GM23338 (cell line): ENCODE measurements around the gene ATP4A.
A peak's percentile ranks its signal among the peaks of the same experiment; 100 is the strongest.

Source experiments
- CTCF ChIP-seq, 2 experiments: fragments of 200-600 bp in 1 of 2; sonication (generic) in 1 of 2; conservative IDR thresholded peaks; 2 replicates each; pipeline versions ENCODE4 v1.5.1 to v1.6.1; 2016 to 2017; ENCODE audit warnings: antibody characterized with exemption in 2 of 2, low read depth in 2 of 2, mild to moderate bottlenecking in 2 of 2, moderate library complexity in 1 of 2
- EZH2 ChIP-seq: fragments of 200-600 bp; sonication (generic); IDR thresholded peaks from one replicate; pipeline ENCODE4 v1.8.0; 2017; ENCODE audit warnings: antibody characterized with exemption, mild to moderate bottlenecking, low read depth; ENCODE audit not compliant: unreplicated experiment
- EZH2phosphoT487 ChIP-seq: fragments of 200-600 bp; sonication (generic); IDR thresholded peaks from one replicate; pipeline ENCODE4 v1.8.1; 2018; ENCODE audit warnings: antibody characterized with exemption; ENCODE audit not compliant: unreplicated experiment
- JUNB ChIP-seq: IDR thresholded peaks from one replicate; pipeline ENCODE4 v1.6.1; 2016; ENCODE audit warnings: antibody characterized with exemption; ENCODE audit not compliant: unreplicated experiment
- POLR2AphosphoS5 ChIP-seq: IDR thresholded peaks from 2 replicates; pipeline ENCODE4 v1.6.1; 2016; ENCODE audit warnings: antibody characterized with exemption, low read depth
- REST ChIP-seq: IDR thresholded peaks from one replicate; pipeline ENCODE4 v1.6.1; 2018; ENCODE audit warnings: antibody characterized with exemption; ENCODE audit not compliant: unreplicated experiment
- ZNF114 ChIP-seq: fragments of 250-450 bp; sonication (Bioruptor Pico); IDR thresholded peaks from 2 replicates; pipeline ENCODE4 v1.5.0; 2020; ENCODE audit warnings: mild to moderate bottlenecking, moderate library complexity
- ZNF331 ChIP-seq: fragments of 250-450 bp; sonication (Bioruptor Pico); IDR thresholded peaks from 2 replicates; pipeline ENCODE4 v1.5.0; 2020; ENCODE audit warnings: low read depth, mild to moderate bottlenecking, moderate library complexity

- no peak for TF ChIP-seq EZH2phosphoT487
- TF ChIP-seq REST, result no peak
- no peak for TF ChIP-seq JUNB
- TF ChIP-seq CTCF (conservative IDR thresholded peaks at IDR 0.05; ENCODE audit: low read depth in 2 of 2), result 0 out of 4 replicates have a peak, but pooled peaks of 1 of the 2 experiments have one; percentile 2
- TF ChIP-seq POLR2AphosphoS5, result no peak
- TF ChIP-seq ZNF331 (CRISPR knock-in tag), result no peak
- TF ChIP-seq EZH2, result no peak
- TF ChIP-seq ZNF114 (CRISPR knock-in tag), result no peak
Measured at GRCh38 chr19:35559781-35560180, 3.7 kb downstream of the ATP4A start.
